HCT116 (cell line): ENCODE results near the gene CACNG1. TPM values are rescaled to one million over a fixed set of nuclear protein-coding genes. Genes with fewer than 3 reads are reported as not detected.

Source experiments
- ATAC-seq: fragments of 200-7000 bp; cut with Tn5 transposase; 2 replicates; pipeline ENCODE4 v1.9.1; 2020; ENCODE audit warnings: mild to moderate bottlenecking, moderate library complexity
- BruUV-seq: library from RNA; stranded (reverse); fragments of 400-500 nt; replicated peaks from 2 replicates; lab custom pipeline; 2021; lab: Mats Ljungman, UMichigan
- CTCF ChIA-PET: fragments of 300-600 bp; sonication (Branson Sonifier 250); formaldehyde crosslinking; loops from one replicate; lab custom pipeline; 2021; ENCODE audit warnings: antibody characterized with exemption; lab: Charles Lee
- POLR2A ChIA-PET: fragments of 300-600, 350-600 bp; sonication (Branson Sonifier 250); formaldehyde crosslinking; loops from one replicate; lab custom pipeline; 2021; ENCODE audit warnings: antibody characterized with exemption; lab: Charles Lee
- RAD21 ChIA-PET, 2 experiments: fragments of 300-600 bp; sonication (Branson Sonifier 250); formaldehyde crosslinking; loops; one replicate each; lab custom pipeline; 2023; ENCODE audit warnings: low total read pairs in 2 of 2; ENCODE audit not compliant: uncharacterized antibody in 2 of 2, unreplicated experiment in 2 of 2, low non-redundant PET in 1 of 2; lab: Charles Lee
- DNase-seq: peaks from one replicate; pipeline ENCODE4 v3.0.0-alpha.2; 2010; ENCODE audit warnings: low read depth, low spot score
- H2AFZ ChIP-seq: fragments of 200-600 bp; shearing (Covaris generic), sonication (generic); 2 replicates; pipeline ENCODE4 v1.6.1; 2017; ENCODE audit warnings: low read depth, mixed run types, mixed read lengths, antibody characterized with exemption, low read length; ENCODE audit not compliant: poor library complexity, severe bottlenecking
- H3K27ac ChIP-seq: 2 replicates; pipeline ENCODE4 v1.5.1; 2012; ENCODE audit warnings: low read depth, low read length
- H3K27me3 ChIP-seq: fragments of 200-600 bp; sonication (generic); 2 replicates; pipeline ENCODE4 v1.6.1; 2016; ENCODE audit warnings: mixed run types, low read length, mixed read lengths; ENCODE audit not compliant: insufficient read depth
- H3K36me3 ChIP-seq, 2 experiments: fragments of 200-500 bp in 1 of 2; fragments of 200-600 bp in 1 of 2; sonication (Bioruptor generic) in 1 of 2; sonication (generic) in 1 of 2; 2 replicates each; pipeline versions ENCODE4 v1.5.1 to v1.6.1; 2014 to 2016; ENCODE audit warnings: low read length in 2 of 2, inconsistent platforms in 1 of 2, mixed read lengths in 1 of 2, mixed run types in 1 of 2; ENCODE audit not compliant: insufficient read depth in 2 of 2, control insufficient read depth in 1 of 2
- H3K4me1 ChIP-seq, 2 experiments: fragments of 200-600 bp in 1 of 2; sonication (generic) in 1 of 2; 2 replicates each; pipeline versions ENCODE4 v1.5.1 to v1.6.1; 2012 to 2017; ENCODE audit warnings: low read length in 2 of 2, inconsistent platforms in 1 of 2, mild to moderate bottlenecking in 1 of 2, mixed read lengths in 1 of 2, mixed run types in 1 of 2, moderate library complexity in 1 of 2; ENCODE audit not compliant: insufficient read depth in 2 of 2, control insufficient read depth in 1 of 2
- H3K4me2 ChIP-seq: fragments of 200-600 bp; sonication (generic); 2 replicates; pipeline ENCODE4 v1.6.1; 2017; ENCODE audit warnings: mixed run types, low read length, mixed read lengths
- H3K4me3 ChIP-seq, 2 experiments: fragments of 200-600 bp in 1 of 2; sonication (generic) in 1 of 2; replicated peaks in 1 of 2; 2 replicates each; pipeline ENCODE4 v1.5.1; 2011 to 2016; ENCODE audit warnings: low read length in 2 of 2, control low read depth in 1 of 2, low read depth in 1 of 2, mild to moderate bottlenecking in 1 of 2, mixed read lengths in 1 of 2, mixed run types in 1 of 2
- H3K79me2 ChIP-seq: fragments of 200-600 bp; sonication (generic); 2 replicates; pipeline ENCODE4 v1.6.1; 2017; ENCODE audit warnings: mild to moderate bottlenecking, mixed run types, low read length, moderate library complexity, mixed read lengths; ENCODE audit not compliant: insufficient read depth
- H3K9ac ChIP-seq: fragments of 200-600 bp; sonication (generic); 2 replicates; pipeline ENCODE4 v1.6.1; 2016; ENCODE audit warnings: low read length, mixed read lengths
- H3K9me2 ChIP-seq: fragments of 200-600 bp; sonication (generic), shearing (Covaris generic); 2 replicates; pipeline ENCODE4 v1.6.1; 2017; ENCODE audit warnings: mixed run types, mild to moderate bottlenecking, moderate library complexity; ENCODE audit not compliant: insufficient read depth
- H3K9me3 ChIP-seq, 2 experiments: fragments of 200-500 bp in 1 of 2; fragments of 200-600 bp in 1 of 2; sonication (Bioruptor generic) in 1 of 2; sonication (generic) in 1 of 2; 2 replicates each; pipeline ENCODE4 v1.6.1; 2014 to 2017; ENCODE audit warnings: low read length in 2 of 2, mixed read lengths in 2 of 2, inconsistent platforms in 1 of 2, low read depth in 1 of 2, mild to moderate bottlenecking in 1 of 2, mixed run types in 1 of 2, moderate library complexity in 1 of 2; ENCODE audit not compliant: control insufficient read depth in 1 of 2, insufficient read depth in 1 of 2
- H4K20me1 ChIP-seq: fragments of 200-600 bp; sonication (generic), shearing (Covaris generic); 2 replicates; pipeline ENCODE4 v1.6.1; 2017; ENCODE audit warnings: mixed run types, mild to moderate bottlenecking, moderate library complexity; ENCODE audit not compliant: insufficient read depth
- CBX3 ChIP-seq: IDR thresholded peaks from 2 replicates; pipeline ENCODE4 v1.6.1; 2012; ENCODE audit warnings: low read depth
- CEBPB ChIP-seq: IDR thresholded peaks from 2 replicates; pipeline ENCODE4 v1.6.1; 2012; ENCODE audit warnings: low read depth
- CTCF ChIP-seq, 3 experiments: fragments of 200-600 bp in 1 of 3; sonication (generic) in 1 of 3; IDR thresholded peaks in 2 of 3; conservative IDR thresholded peaks in 1 of 3; 2 replicates each; pipeline ENCODE4 v1.5.1; 2012 to 2017; ENCODE audit warnings: low read depth in 2 of 3, low read length in 2 of 3, antibody characterized with exemption in 1 of 3, borderline replicate concordance in 1 of 3, control low read depth in 1 of 3, mild to moderate bottlenecking in 1 of 3, mixed read lengths in 1 of 3, mixed run types in 1 of 3, moderate library complexity in 1 of 3; ENCODE audit not compliant: insufficient read depth in 1 of 3
- ELF1 ChIP-seq: IDR thresholded peaks from 2 replicates; pipeline ENCODE4 v1.6.1; 2012; ENCODE audit warnings: low read depth, borderline replicate concordance
- EZH2 ChIP-seq: fragments of 200-600 bp; sonication (generic); IDR thresholded peaks from 2 replicates; pipeline ENCODE4 v1.6.1; 2017; ENCODE audit warnings: antibody characterized with exemption, mixed run types
- EZH2phosphoT487 ChIP-seq: fragments of 200-600 bp; IDR thresholded peaks from 2 replicates; pipeline ENCODE4 v1.6.1; 2018; ENCODE audit warnings: antibody characterized with exemption, borderline replicate concordance
- FOSL1 ChIP-seq: IDR thresholded peaks from 2 replicates; pipeline ENCODE4 v1.6.1; 2012; ENCODE audit warnings: low read depth
- JUND ChIP-seq: IDR thresholded peaks from 2 replicates; pipeline ENCODE4 v1.6.1; 2012
- MAX ChIP-seq: IDR thresholded peaks from 2 replicates; pipeline ENCODE4 v1.6.1; 2012
- POLR2AphosphoS5 ChIP-seq: IDR thresholded peaks from 2 replicates; pipeline ENCODE4 v1.6.1; 2011; ENCODE audit warnings: mild to moderate bottlenecking, low read depth, low read length, moderate library complexity
- RAD21 ChIP-seq: IDR thresholded peaks from 2 replicates; pipeline ENCODE4 v1.6.1; 2012; ENCODE audit warnings: low read depth, mild to moderate bottlenecking
- REST ChIP-seq: IDR thresholded peaks from 2 replicates; pipeline ENCODE4 v1.6.1; 2012; ENCODE audit warnings: low read depth
- SIN3A ChIP-seq: IDR thresholded peaks from 2 replicates; pipeline ENCODE4 v1.6.1; 2012; ENCODE audit warnings: low read depth
- SP1 ChIP-seq: IDR thresholded peaks from 2 replicates; pipeline ENCODE4 v1.6.1; 2012; ENCODE audit warnings: low read depth
- SRF ChIP-seq: IDR thresholded peaks from 2 replicates; pipeline ENCODE4 v1.6.1; 2012; ENCODE audit warnings: low read depth
- TCF7L2 ChIP-seq: IDR thresholded peaks from 2 replicates; pipeline ENCODE4 v1.7.0; 2011; ENCODE audit warnings: borderline replicate concordance, inconsistent platforms; ENCODE audit not compliant: insufficient read depth, insufficient read length; ENCODE audit errors: extremely low read depth
- YY1 ChIP-seq: IDR thresholded peaks from 2 replicates; pipeline ENCODE4 v1.6.1; 2011; ENCODE audit warnings: low read length, low read depth, moderate library complexity, mild to moderate bottlenecking; ENCODE audit not compliant: insufficient replicate concordance; ENCODE audit errors: extremely low read depth
- ZBTB33 ChIP-seq: IDR thresholded peaks from 2 replicates; pipeline ENCODE4 v1.6.1; 2011; ENCODE audit warnings: mild to moderate bottlenecking, low read length, moderate library complexity; ENCODE audit not compliant: insufficient replicate concordance; ENCODE audit errors: extremely low read depth
- ZFX ChIP-seq: fragments of 450-650 bp; IDR thresholded peaks from 2 replicates; pipeline ENCODE4 v1.6.1; 2017
- ZNF274 ChIP-seq: fragments of 200-500 bp; sonication (Bioruptor generic); IDR thresholded peaks from 2 replicates; pipeline ENCODE4 v1.6.1; 2014; ENCODE audit warnings: mild to moderate bottlenecking, low read depth, low read length, inconsistent platforms
- intact Hi-C: fragments of 100-400 bp; cut with micrococcal nuclease; formaldehyde crosslinking; loops from 2 replicates; pipeline ENCODE4 v1.10.0; 2022
- total RNA-seq: library from RNA; stranded (reverse); gene quantifications from one replicate; pipeline ENCODE4 v1.2.1, GENCODE V29; 2021; ENCODE audit not compliant: unreplicated experiment

CACNG1 gene
- total RNA-seq, 1 experiment from 2014 or later: not detected

- no peak overlapping the region for H3K4me2 ChIP-seq
- no peaks in the 10 kb centered on the region for H4K20me1 ChIP-seq
- H3K9me3 ChIP-seq: no peaks in the 10 kb centered on the region
- intact Hi-C loops: no loop called here
- no peak overlapping the region for H2AFZ ChIP-seq
- no peaks in the 10 kb centered on the region for H3K36me3 ChIP-seq
- H3K4me1 ChIP-seq: peaks cover 0 to 8% of the 10 kb centered on the region in 2 experiments; a peak in 2 of 4 replicates
- ChIA-PET POLR2A (no interaction called here), CTCF (no interaction called here), RAD21 (no interaction called here)
- no peaks in the 10 kb centered on the region for H3K9me2 ChIP-seq
- no TSS peak for BruUV-seq
- no peak for DNase-seq
- no peaks in the 10 kb centered on the region for H3K27me3 ChIP-seq
- no peaks in the 10 kb centered on the region for H3K79me2 ChIP-seq
- no peak overlapping the region for H3K9ac ChIP-seq
- H3K4me3 ChIP-seq: no peak overlapping the region
- TF ChIP-seq SRF (no peak), CEBPB (no peak), JUND (no peak), SP1 (no peak), POLR2AphosphoS5 (no peak), YY1 (no peak), TCF7L2 (no peak), ZBTB33 (no peak), ELF1 (no peak), CBX3 (no peak), EZH2 (no peak), ZNF274 (no peak), EZH2phosphoT487 (no peak), FOSL1 (no peak), CTCF (IDR thresholded peaks at IDR 0.05 in 2 of 3, conservative IDR thresholded peaks at IDR 0.05 in 1 of 3; ENCODE audit: borderline replicate concordance in 1 of 3, insufficient read depth in 1 of 3, low read depth in 2 of 3, low read length in 2 of 3) (no peak), MAX (no peak), RAD21 (no peak), REST (no peak), ZFX (no peak), SIN3A (no peak)
- H3K27ac ChIP-seq: no peak overlapping the region
- no peak for ATAC-seq
These were observed 24.0 kb upstream of the CACNG1 start for GRCh38 chr17:67020293-67020766.
